ENCODE data around the gene BANP. TPM values are rescaled to one million over a fixed set of nuclear protein-coding genes. Genes with fewer than 3 reads are reported as not detected.
"Not testable (repeated sequence)": the region's sequence is repeated elsewhere in the genome, so short reads cannot be mapped to it uniquely, and the experiment has no call there.

The BANP gene
- total RNA-seq, 1 experiment from 2014 or later, result 24.2 TPM

- Histone ChIP-seq H3K27me3 (ENCODE audit: low read length) (no peaks in the 10 kb centered on the region), H3K9me2 (replicated peaks; ENCODE audit: low read length) (no peaks in the 10 kb centered on the region), H3K9me3 (ENCODE audit: low read length) (no peaks in the 10 kb centered on the region), H3K27ac (ENCODE audit: low read length) (no peak overlapping the region), H2AFZ (ENCODE audit: low read length) (no peak overlapping the region), H3K4me2 (ENCODE audit: low read length) (no peak overlapping the region), H3K4me3 (ENCODE audit: low read length) (no peak overlapping the region), H3K36me3 (ENCODE audit: low read depth, low read length) (no peaks in the 10 kb centered on the region), H3K79me2 (ENCODE audit: low read length) (no peaks in the 10 kb centered on the region), H3K4me1 (ENCODE audit: insufficient read depth, low read length) (no peaks in the 10 kb centered on the region), H4K20me1 (ENCODE audit: low read length) (no peaks in the 10 kb centered on the region), H3F3A (ENCODE audit: low read length, unreplicated experiment) (no peaks in the 10 kb centered on the region), H3K9ac (ENCODE audit: low read length) (no peak overlapping the region)
- DNase-seq (no peak), ATAC-seq (no peak)
- intact Hi-C loops (cut with micrococcal nuclease), result no loop called here
- no peak for TF ChIP-seq EZH2phosphoT487 (IDR thresholded peaks at IDR 0.05; ENCODE audit: borderline replicate concordance, low read length)
- TF ChIP-seq, protein P1, sequence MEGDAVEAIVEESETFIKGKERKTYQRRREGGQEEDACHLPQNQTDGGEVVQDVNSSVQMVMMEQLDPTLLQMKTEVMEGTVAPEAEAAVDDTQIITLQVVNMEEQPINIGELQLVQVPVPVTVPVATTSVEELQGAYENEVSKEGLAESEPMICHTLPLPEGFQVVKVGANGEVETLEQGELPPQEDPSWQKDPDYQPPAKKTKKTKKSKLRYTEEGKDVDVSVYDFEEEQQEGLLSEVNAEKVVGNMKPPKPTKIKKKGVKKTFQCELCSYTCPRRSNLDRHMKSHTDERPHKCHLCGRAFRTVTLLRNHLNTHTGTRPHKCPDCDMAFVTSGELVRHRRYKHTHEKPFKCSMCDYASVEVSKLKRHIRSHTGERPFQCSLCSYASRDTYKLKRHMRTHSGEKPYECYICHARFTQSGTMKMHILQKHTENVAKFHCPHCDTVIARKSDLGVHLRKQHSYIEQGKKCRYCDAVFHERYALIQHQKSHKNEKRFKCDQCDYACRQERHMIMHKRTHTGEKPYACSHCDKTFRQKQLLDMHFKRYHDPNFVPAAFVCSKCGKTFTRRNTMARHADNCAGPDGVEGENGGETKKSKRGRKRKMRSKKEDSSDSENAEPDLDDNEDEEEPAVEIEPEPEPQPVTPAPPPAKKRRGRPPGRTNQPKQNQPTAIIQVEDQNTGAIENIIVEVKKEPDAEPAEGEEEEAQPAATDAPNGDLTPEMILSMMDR (conservative IDR thresholded peaks at IDR 0.05; ENCODE audit: low read depth, low read length), result no peak
- no TSS peak for BruUV-seq (replicated peaks)
- CTCF ChIA-PET, result no interaction called here
- POLR2A ChIA-PET (ENCODE audit: unreplicated experiment), result no interaction called here
Measured at GRCh38 chr16:88108762-88109161, 157.5 kb downstream of the BANP start.

- H4K20me1 ChIP-seq (ENCODE audit: low read length); POLR2A ChIA-PET (ENCODE audit: unreplicated experiment); H3K9me3 ChIP-seq (ENCODE audit: low read length); H3F3A ChIP-seq (ENCODE audit: low read length, unreplicated experiment); ATAC-seq; H3K4me2 ChIP-seq (ENCODE audit: low read length); H3K4me1 ChIP-seq (ENCODE audit: insufficient read depth, low read length); H3K79me2 ChIP-seq (ENCODE audit: low read length); H3K27me3 ChIP-seq (ENCODE audit: low read length); H2AFZ ChIP-seq (ENCODE audit: low read length); H3K4me3 ChIP-seq (ENCODE audit: low read length); CTCF ChIA-PET; intact Hi-C loops (cut with micrococcal nuclease); H3K9me2 ChIP-seq (replicated peaks; ENCODE audit: low read length); H3K36me3 ChIP-seq (ENCODE audit: low read depth, low read length); BruUV-seq (replicated peaks); H3K27ac ChIP-seq (ENCODE audit: low read length); DNase-seq; H3K9ac ChIP-seq (ENCODE audit: low read length): not testable (repeated sequence)
Measured at GRCh38 chr16:88109726-88110621, 158.7 kb downstream of the BANP start.

GRCh38 chr16:88110875-88111494, 159.8 kb downstream of the BANP start:
- H2AFZ ChIP-seq (ENCODE audit: low read length); H3K4me1 ChIP-seq (ENCODE audit: insufficient read depth, low read length); H3K27me3 ChIP-seq (ENCODE audit: low read length); intact Hi-C loops (cut with micrococcal nuclease); H3K27ac ChIP-seq (ENCODE audit: low read length); H3F3A ChIP-seq (ENCODE audit: low read length, unreplicated experiment); BruUV-seq (replicated peaks); H4K20me1 ChIP-seq (ENCODE audit: low read length); H3K9ac ChIP-seq (ENCODE audit: low read length); H3K36me3 ChIP-seq (ENCODE audit: low read depth, low read length); H3K4me2 ChIP-seq (ENCODE audit: low read length); CTCF ChIA-PET; H3K9me3 ChIP-seq (ENCODE audit: low read length); ATAC-seq; DNase-seq; H3K4me3 ChIP-seq (ENCODE audit: low read length); POLR2A ChIA-PET (ENCODE audit: unreplicated experiment); H3K9me2 ChIP-seq (replicated peaks; ENCODE audit: low read length); H3K79me2 ChIP-seq (ENCODE audit: low read length): not testable (repeated sequence)

GRCh38 chr16:88111976-88112375, 160.7 kb downstream of the BANP start:
- H3K27ac ChIP-seq (ENCODE audit: low read length); DNase-seq; H4K20me1 ChIP-seq (ENCODE audit: low read length); H2AFZ ChIP-seq (ENCODE audit: low read length); H3K9me3 ChIP-seq (ENCODE audit: low read length); H3K36me3 ChIP-seq (ENCODE audit: low read depth, low read length); POLR2A ChIA-PET (ENCODE audit: unreplicated experiment); H3K9ac ChIP-seq (ENCODE audit: low read length); H3K4me2 ChIP-seq (ENCODE audit: low read length); H3K27me3 ChIP-seq (ENCODE audit: low read length); H3K9me2 ChIP-seq (replicated peaks; ENCODE audit: low read length); CTCF ChIA-PET; H3K4me1 ChIP-seq (ENCODE audit: insufficient read depth, low read length); H3K4me3 ChIP-seq (ENCODE audit: low read length); BruUV-seq (replicated peaks); intact Hi-C loops (cut with micrococcal nuclease); H3K79me2 ChIP-seq (ENCODE audit: low read length); ATAC-seq; H3F3A ChIP-seq (ENCODE audit: low read length, unreplicated experiment): not testable (repeated sequence)

Data from PC-3 (cell line).